ENCODE results near the gene NKAIN2. TPM values are rescaled to one million over a fixed set of nuclear protein-coding genes. Genes with fewer than 3 reads are reported as not detected.
"Not testable (repeated sequence)": the region's sequence is repeated elsewhere in the genome, so short reads cannot be mapped to it uniquely, and the experiment has no call there.

Gene NKAIN2
- polyA plus RNA-seq, 3 donors = 14.1 to 20.8 (median 18.0) TPM

GRCh38 chr6:124298730-124299129, 495.1 kb downstream of the NKAIN2 start:
- no peak for DNase-seq

GRCh38 chr6:124300907-124301306, 497.2 kb downstream of the NKAIN2 start:
- DNase-seq = not testable (repeated sequence)

- no peak for DNase-seq
Observed at GRCh38 chr6:124303971-124304370, 500.3 kb downstream of the NKAIN2 start.

- DNase-seq = no peak
Observed at GRCh38 chr6:124310139-124310538, 506.5 kb downstream of the NKAIN2 start.

- no peak for DNase-seq
Observed at GRCh38 chr6:124319410-124319809, 515.7 kb downstream of the NKAIN2 start.

- DNase-seq = no peak
Observed at GRCh38 chr6:124324237-124324636, 520.6 kb downstream of the NKAIN2 start.

- DNase-seq = no peak
Observed at GRCh38 chr6:124330197-124330596, 526.5 kb downstream of the NKAIN2 start.

- DNase-seq = no peak
Observed at GRCh38 chr6:124334359-124334758, 530.7 kb downstream of the NKAIN2 start.

GRCh38 chr6:124339610-124340334, 536.1 kb downstream of the NKAIN2 start:
- DNase-seq = no peak

- not testable (repeated sequence) for DNase-seq
Observed at GRCh38 chr6:124348339-124348738, 544.7 kb downstream of the NKAIN2 start.

- no peak for DNase-seq
Observed at GRCh38 chr6:124355146-124355545, 551.5 kb downstream of the NKAIN2 start.

GRCh38 chr6:124356276-124356810, 552.7 kb downstream of the NKAIN2 start:
- no peak for DNase-seq

- no peak for DNase-seq
Observed at GRCh38 chr6:124356811-124357210, 553.1 kb downstream of the NKAIN2 start.

- DNase-seq = no peak
Observed at GRCh38 chr6:124368131-124368530, 564.5 kb downstream of the NKAIN2 start.

- DNase-seq = no peak
Observed at GRCh38 chr6:124371974-124372475, 568.4 kb downstream of the NKAIN2 start.

- DNase-seq = no peak
Observed at GRCh38 chr6:124373386-124373785, 569.7 kb downstream of the NKAIN2 start.

- DNase-seq = no peak
Observed at GRCh38 chr6:124389127-124389526, 585.5 kb downstream of the NKAIN2 start.

- no peak for DNase-seq
Observed at GRCh38 chr6:124393536-124393935, 589.9 kb downstream of the NKAIN2 start.

GRCh38 chr6:124396361-124396760, 592.7 kb downstream of the NKAIN2 start:
- DNase-seq = no peak

GRCh38 chr6:124400261-124400999, 596.8 kb downstream of the NKAIN2 start:
- DNase-seq = no peak

- not testable (repeated sequence) for DNase-seq
Observed at GRCh38 chr6:124410425-124410824, 606.8 kb downstream of the NKAIN2 start.

GRCh38 chr6:124412657-124413056, 609.0 kb downstream of the NKAIN2 start:
- DNase-seq = not testable (repeated sequence)
